ENCODE results near the gene GFRA4.
A peak's percentile ranks its signal among the peaks of the same experiment; 100 is the strongest.
"Not testable (repeated sequence)": the region's sequence is repeated elsewhere in the genome, so short reads cannot be mapped to it uniquely, and the experiment has no call there.

GFRA4 gene

GRCh38 chr20:3652676-3653596 lies 10.3 kb downstream of the GFRA4 start:
- DNase-seq, result no peak

GRCh38 chr20:3652221-3652620 lies 11.0 kb downstream of the GFRA4 start:
- DNase-seq, result peak; percentile 52

DNA sequence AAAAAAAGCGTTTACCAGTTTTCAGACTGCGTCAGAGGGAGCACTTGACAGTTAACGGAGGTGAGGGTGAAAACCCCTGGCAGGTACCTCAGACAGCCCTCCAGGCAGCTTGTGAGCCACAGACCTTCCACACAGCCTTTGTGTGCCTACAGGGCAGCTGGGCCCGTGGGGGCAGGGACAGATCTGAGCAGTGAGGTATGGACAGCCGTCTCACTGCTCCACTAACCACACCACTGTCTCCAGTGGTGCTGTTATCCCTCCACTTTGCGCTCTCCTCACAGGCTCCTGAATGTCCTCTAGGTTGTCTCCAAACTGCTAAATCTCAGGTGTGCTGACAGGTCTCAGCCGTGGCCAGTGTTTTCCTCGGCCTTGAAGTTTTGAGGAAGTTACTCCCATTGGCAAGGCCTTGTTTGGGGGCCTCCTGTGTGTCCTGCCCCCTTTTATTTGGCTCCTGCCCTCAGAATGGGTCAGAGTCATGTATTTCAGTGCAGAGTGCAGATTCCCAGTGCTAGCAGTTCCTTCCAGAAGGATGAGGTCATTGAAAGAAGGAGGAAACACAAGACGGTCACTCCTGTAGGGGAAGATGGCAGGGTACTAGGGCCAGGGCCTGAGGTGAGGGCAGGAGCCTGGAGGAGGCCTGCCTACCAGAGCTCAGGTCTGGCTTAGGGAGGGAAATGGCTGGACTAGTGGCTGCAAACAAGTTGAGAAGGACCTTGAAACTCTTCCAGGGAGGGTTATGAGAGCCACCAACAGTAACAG lies 11.8 kb downstream of the GFRA4 start:
- peak; percentile 42 for DNase-seq

DNA sequence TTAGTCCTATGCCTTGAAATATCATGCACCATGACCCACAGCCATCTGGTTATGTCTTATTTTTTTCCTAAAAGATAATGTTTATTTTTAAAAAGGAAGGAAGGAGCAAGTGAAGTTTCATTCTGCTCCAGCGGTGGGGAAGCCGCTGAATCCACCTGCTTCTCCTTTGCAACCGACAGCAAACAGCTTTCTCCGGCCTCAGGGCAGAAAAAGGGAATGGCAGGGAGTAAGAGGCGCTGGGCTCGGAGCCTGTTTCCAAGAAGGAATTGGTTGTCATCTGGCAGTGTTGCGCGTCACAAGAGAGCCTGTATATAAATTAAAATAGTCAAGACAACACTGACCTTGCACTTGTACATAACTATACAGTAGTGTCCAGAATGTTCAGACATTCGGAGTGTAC lies 14.2 kb downstream of the GFRA4 start:
- no peak for DNase-seq

GRCh38 chr20:3647473-3647872 lies 15.7 kb downstream of the GFRA4 start:
- no peak for DNase-seq

- no peak for DNase-seq
Measured at GRCh38 chr20:3646651-3647050, 16.5 kb downstream of the GFRA4 start.

DNA sequence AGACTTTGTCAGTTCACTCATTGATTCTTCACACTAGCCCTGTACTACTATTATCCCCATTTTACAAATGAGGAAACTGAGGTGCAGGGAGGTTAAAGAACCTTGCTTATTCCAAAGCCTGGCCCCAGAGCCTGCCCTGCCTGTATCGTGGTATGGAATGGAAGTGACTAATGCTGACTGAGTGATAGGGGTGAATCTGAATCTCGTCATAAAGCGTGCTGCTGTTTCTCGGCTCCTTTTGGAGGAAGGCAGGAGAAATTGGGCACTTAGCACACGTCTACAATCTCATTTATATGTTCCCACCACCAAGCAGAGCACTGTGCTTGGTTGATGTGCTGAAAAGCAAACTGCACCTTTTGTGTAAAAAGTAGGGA lies 17.1 kb downstream of the GFRA4 start:
- no peak for DNase-seq

DNA sequence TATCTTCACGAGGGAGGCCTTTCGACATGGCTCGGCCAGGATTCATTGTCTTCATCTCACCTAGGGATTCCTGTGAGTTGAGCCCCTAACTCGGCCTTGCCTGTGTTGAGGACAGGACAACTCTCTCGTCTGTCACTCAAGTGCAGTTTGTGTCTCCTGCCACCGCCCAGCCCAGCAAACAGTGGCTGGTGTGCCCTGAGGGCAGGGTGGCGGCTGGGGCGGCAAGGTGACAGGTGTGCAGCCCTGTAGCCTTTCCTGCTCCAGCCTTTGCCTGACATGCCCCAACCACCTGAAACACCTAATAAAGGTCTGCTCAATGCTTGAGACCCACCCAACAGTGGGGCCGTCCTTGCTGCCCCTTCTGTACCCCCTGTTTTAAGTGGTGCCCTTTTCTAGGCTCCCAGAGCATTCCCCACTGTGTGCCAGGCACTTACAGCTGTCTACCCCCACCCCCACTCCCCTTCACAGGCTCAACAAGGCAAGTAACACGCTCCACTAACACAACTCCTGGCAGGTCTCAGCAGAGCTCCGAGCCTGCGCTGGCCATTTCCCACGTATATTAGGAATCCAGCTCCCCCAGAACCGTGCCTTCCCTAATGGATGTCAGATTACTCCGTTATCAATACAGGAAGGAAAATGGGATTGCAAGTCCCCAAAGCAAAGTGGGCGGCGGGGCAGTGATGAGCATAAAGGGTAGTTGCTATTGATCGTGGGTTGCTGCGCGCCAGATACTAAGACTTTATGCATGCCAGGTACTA lies 17.7 kb downstream of the GFRA4 start:
- no peak for DNase-seq

DNA sequence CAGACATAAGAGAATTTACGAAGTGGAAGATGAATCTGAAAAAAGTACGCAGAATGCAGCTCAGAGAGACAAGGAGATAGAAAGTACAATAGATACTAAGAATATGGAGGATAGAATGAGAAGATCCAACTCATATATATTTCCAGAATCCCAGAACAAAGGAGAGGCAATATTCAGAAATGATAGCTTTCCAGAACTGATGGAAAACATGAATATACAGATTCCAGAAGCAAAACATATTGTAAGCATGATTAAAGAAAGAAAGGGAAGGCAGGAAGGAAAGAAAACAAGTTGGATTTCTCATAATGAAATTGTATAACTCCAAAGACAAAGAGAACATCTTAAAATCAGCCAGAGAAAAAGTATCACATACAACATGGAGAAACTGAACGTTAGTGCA lies 22.9 kb downstream of the GFRA4 start:
- DNase-seq, result no peak

- no peak for DNase-seq
Measured at GRCh38 chr20:3635346-3635745, 27.9 kb downstream of the GFRA4 start.

- no peak for DNase-seq
Measured at GRCh38 chr20:3633913-3634478, 29.2 kb downstream of the GFRA4 start.

- DNase-seq, result no peak
Measured at GRCh38 chr20:3632311-3633004, 30.7 kb downstream of the GFRA4 start.

DNA sequence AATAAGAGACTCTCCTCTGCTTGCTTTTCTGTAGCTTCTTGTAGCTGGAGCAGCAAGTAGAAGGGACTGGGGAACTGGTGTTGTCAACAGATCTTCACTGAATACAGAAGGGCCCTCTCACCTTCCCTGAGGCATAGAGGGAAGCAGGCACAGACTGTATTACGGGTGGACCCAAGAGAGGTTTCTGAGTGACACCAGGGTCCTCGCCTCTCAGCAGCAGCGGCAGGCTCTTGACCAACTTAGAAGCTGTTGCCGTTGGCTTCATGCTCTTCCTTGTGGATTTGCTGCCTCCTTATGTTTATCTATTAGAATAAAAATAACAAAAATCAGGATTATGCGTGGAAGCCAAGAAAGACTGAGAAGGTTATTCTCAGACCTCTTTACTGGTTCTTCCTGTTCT lies 31.7 kb downstream of the GFRA4 start:
- no peak for DNase-seq

- no peak for DNase-seq
Measured at GRCh38 chr20:3630429-3630828, 32.8 kb downstream of the GFRA4 start.

DNA sequence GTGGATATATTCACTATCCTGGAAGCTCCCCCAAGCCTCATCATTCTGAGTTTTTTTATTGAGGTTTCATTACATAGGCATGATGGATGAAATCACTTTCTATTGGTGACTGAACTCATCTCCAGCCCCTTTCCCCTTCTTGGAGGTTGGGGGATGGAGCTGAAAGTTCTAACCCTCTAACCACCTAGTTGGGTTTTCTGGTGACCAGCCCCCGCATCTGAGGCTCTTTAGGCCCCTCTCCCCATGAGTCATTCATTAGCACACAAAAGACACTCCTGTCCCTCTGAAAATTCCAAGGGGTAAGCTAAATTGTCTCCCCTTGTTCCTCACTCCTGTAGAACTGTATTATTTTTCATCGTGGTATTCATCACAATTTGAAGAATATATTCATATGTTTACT lies 33.3 kb downstream of the GFRA4 start:
- DNase-seq, result no peak

DNA sequence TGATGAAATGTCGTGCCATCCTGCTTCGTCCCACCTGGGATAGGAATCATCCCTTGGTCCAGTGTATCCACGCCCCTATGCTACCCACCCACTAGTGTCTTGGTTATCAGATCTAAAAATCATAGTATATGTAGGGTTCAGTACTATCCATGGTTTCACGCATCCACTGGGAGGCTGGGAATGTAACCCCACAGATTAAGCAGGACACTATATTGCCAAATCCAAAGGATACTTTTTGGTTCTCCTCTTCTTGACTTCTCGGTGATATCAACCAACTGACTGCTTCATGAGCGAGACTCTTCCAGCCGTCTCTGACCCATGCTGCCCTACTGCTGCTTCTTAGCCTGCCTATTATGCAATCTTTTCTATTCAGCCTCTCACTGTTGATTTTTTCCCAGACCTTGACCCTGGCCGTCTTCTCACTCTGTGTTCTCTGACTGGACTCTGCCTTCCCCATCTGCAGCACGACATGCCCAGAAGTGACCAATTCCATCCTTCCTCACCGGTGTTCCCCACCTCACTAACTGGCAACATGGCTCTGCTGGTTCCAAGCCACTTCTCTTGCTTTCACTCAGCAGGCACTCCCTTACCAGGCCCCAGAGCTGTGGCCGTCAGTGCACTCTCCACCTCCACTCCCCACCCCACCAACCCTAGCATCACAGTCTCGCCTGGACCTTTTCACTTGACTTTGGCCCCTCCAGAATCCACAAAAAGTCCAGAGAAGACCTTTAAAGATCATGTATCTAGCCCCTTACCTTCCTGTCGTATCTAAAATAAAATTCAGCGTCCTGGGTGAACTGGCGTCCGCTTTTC lies 34.5 kb downstream of the GFRA4 start:
- DNase-seq, result no peak

- no peak for DNase-seq
Measured at GRCh38 chr20:3627476-3627875, 35.7 kb downstream of the GFRA4 start.

DNA sequence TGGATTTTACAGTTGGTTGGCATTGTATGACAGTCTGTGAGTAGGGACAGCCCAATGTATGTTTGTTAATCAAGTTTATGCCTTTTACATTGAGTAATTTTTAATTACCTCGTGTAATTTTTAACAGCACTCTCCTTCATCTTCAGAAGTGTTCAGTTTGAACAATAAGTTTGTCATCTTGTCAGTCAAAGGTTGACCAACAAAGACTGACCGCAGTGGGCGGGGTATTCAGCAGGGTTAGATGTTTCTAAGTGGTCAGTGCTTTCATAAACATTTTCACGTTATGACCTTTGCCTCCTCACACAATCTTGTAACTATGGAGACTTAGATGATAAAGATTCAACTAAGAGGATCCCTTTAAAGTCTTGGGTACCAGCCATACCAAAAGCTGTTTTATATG lies 40.8 kb downstream of the GFRA4 start:
- DNase-seq, result no peak

GRCh38 chr20:3621111-3621510 lies 42.1 kb downstream of the GFRA4 start:
- DNase-seq, result no peak

DNA sequence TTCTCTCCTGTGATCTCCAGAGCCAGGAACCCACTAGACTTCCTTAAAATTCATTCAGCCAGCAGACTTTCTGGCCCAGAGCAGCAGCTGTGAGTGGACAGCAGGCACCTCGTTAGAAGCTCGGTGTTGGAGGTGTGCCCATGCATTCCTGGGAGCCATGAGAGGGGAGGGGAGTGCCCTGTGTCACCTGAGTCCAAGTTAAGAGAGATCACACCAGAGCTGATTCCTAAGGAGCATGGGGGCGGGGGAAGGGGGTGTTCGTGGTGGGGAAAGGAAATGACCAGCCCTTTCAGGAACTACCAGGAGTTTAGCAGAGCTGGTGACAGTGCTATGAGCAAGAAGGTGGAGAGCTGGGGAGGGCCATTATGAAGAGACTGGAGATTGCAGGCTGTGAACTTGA lies 46.9 kb downstream of the GFRA4 start:
- DNase-seq, result peak; percentile 17

- DNase-seq, result not testable (repeated sequence)
Measured at GRCh38 chr20:3615171-3615840, 47.9 kb downstream of the GFRA4 start.
